Muscle layer of colon (tissue), 2 donors: ENCODE measurements around the gene KRT16.
"Not testable (repeated sequence)": the region's sequence is repeated elsewhere in the genome, so short reads cannot be mapped to it uniquely, and the experiment has no call there.

Source experiments
- H3K27ac ChIP-seq: one replicate; pipeline ENCODE4 v1.7.0; 2013; ENCODE audit warnings: low read depth, mild to moderate bottlenecking, low read length, moderate library complexity
- H3K27me3 ChIP-seq, 2 donors: one replicate each; pipeline ENCODE4 v1.7.0; 2013; ENCODE audit warnings: low read length in 2 of 2, mild to moderate bottlenecking in 2 of 2; ENCODE audit not compliant: insufficient read depth in 2 of 2, control insufficient read depth in 1 of 2
- H3K36me3 ChIP-seq: one replicate; pipeline ENCODE4 v1.7.0; 2013; ENCODE audit warnings: mild to moderate bottlenecking, low read length; ENCODE audit not compliant: insufficient read depth
- H3K4me1 ChIP-seq: one replicate; pipeline ENCODE4 v1.7.0; 2013; ENCODE audit warnings: mild to moderate bottlenecking, low read length; ENCODE audit not compliant: insufficient read depth
- H3K4me3 ChIP-seq, 2 donors: one replicate each; pipeline ENCODE4 v1.7.0; 2013; ENCODE audit warnings: low read length in 2 of 2, low read depth in 1 of 2, mild to moderate bottlenecking in 1 of 2, moderate library complexity in 1 of 2
- H3K9ac ChIP-seq: one replicate; pipeline ENCODE4 v1.7.0; 2013; ENCODE audit warnings: low read length
- H3K9me3 ChIP-seq: one replicate; pipeline ENCODE4 v1.7.0; 2013; ENCODE audit warnings: mild to moderate bottlenecking, low read length
- donor health status: abdominal sarcoma.
- donor health status: Adenocarcinoma of cecum.

Gene KRT16

GRCh38 chr17:41595585-41595984 is 17.0 kb downstream of the KRT16 start:
- Histone ChIP-seq H3K27me3 (no peaks in the 10 kb centered on the region), H3K4me1 (no peaks in the 10 kb centered on the region), H3K4me3 (no peak overlapping the region), H3K27ac (no peak overlapping the region), H3K36me3 (no peaks in the 10 kb centered on the region), H3K9me3 (no peaks in the 10 kb centered on the region), H3K9ac (no peak overlapping the region)

- no peaks in the 10 kb centered on the region for H3K27me3 ChIP-seq
- H3K9ac ChIP-seq: no peak overlapping the region
- no peaks in the 10 kb centered on the region for H3K4me1 ChIP-seq
- H3K27ac ChIP-seq: no peak overlapping the region
- no peaks in the 10 kb centered on the region for H3K9me3 ChIP-seq
- no peaks in the 10 kb centered on the region for H3K36me3 ChIP-seq
- H3K4me3 ChIP-seq: no peak overlapping the region
Measured at GRCh38 chr17:41594363-41594915, 18.1 kb downstream of the KRT16 start.

GRCh38 chr17:41593306-41593981 is 19.1 kb downstream of the KRT16 start:
- Histone ChIP-seq H3K4me3 (no peak overlapping the region), H3K9ac (no peak overlapping the region), H3K36me3 (no peaks in the 10 kb centered on the region), H3K9me3 (no peaks in the 10 kb centered on the region), H3K27ac (no peak overlapping the region), H3K4me1 (no peaks in the 10 kb centered on the region), H3K27me3 (no peaks in the 10 kb centered on the region)

GRCh38 chr17:41592601-41593305 is 19.8 kb downstream of the KRT16 start:
- H3K4me3 ChIP-seq: no peak overlapping the region
- H3K4me1 ChIP-seq: no peaks in the 10 kb centered on the region
- no peak overlapping the region for H3K27ac ChIP-seq
- H3K9ac ChIP-seq: no peak overlapping the region
- no peaks in the 10 kb centered on the region for H3K27me3 ChIP-seq
- H3K9me3 ChIP-seq: no peaks in the 10 kb centered on the region
- no peaks in the 10 kb centered on the region for H3K36me3 ChIP-seq

GRCh38 chr17:41589301-41589700 is 23.3 kb downstream of the KRT16 start:
- no peaks in the 10 kb centered on the region for H3K27me3 ChIP-seq
- H3K9me3 ChIP-seq: no peaks in the 10 kb centered on the region
- H3K4me3 ChIP-seq: no peak overlapping the region
- H3K4me1 ChIP-seq: no peaks in the 10 kb centered on the region
- no peak overlapping the region for H3K9ac ChIP-seq
- no peaks in the 10 kb centered on the region for H3K36me3 ChIP-seq
- H3K27ac ChIP-seq: no peak overlapping the region

- Histone ChIP-seq H3K4me1 (no peaks in the 10 kb centered on the region), H3K9ac (no peak overlapping the region), H3K36me3 (no peaks in the 10 kb centered on the region), H3K4me3 (no peak overlapping the region), H3K27me3 (no peaks in the 10 kb centered on the region), H3K9me3 (no peaks in the 10 kb centered on the region), H3K27ac (no peak overlapping the region)
Measured at GRCh38 chr17:41588126-41588810, 24.3 kb downstream of the KRT16 start.

- no peak within 1 kb of the TSS for H3K27ac ChIP-seq
- H3K4me1 ChIP-seq: no peaks in the 10 kb centered on the region
- no peaks in the 10 kb centered on the region for H3K36me3 ChIP-seq
- H3K4me3 ChIP-seq: no peak within 1 kb of the TSS
- H3K9ac ChIP-seq: no peak within 1 kb of the TSS
- H3K9me3 ChIP-seq: no peaks in the 10 kb centered on the region
- no peaks in the 10 kb centered on the region for H3K27me3 ChIP-seq
Measured at GRCh38 chr17:41586863-41587495, 25.6 kb downstream of the KRT16 start, which contains the start of gene KRT14. KRT14 (minus strand) TSS chr17:41586895; CDS start chr17:41586834, 61 bp downstream.

GRCh38 chr17:41585301-41586056 is 27.1 kb downstream of the KRT16 start:
- Histone ChIP-seq H3K4me1 (no peaks in the 10 kb centered on the region), H3K27ac (no peak overlapping the region), H3K4me3 (no peak overlapping the region)

GRCh38 chr17:41584331-41584927 is 28.1 kb downstream of the KRT16 start:
- not testable (repeated sequence) for H3K4me1 ChIP-seq, H3K9me3 ChIP-seq, H3K27me3 ChIP-seq, H3K27ac ChIP-seq, H3K9ac ChIP-seq, H3K36me3 ChIP-seq, H3K4me3 ChIP-seq

More at GRCh38 chr17:41585301-41586056, 27.1 kb downstream of the KRT16 start:
- no peak overlapping the region for H3K9ac ChIP-seq
- no peaks in the 10 kb centered on the region for H3K36me3 ChIP-seq
- no peaks in the 10 kb centered on the region for H3K9me3 ChIP-seq
- no peaks in the 10 kb centered on the region for H3K27me3 ChIP-seq
